Fibroblast of skin of abdomen (primary cell): ENCODE results near the gene SP140L.
"Not testable (repeated sequence)": the region's sequence is repeated elsewhere in the genome, so short reads cannot be mapped to it uniquely, and the experiment has no call there.

Experiments used
- DNase-seq: peaks from one replicate; pipeline ENCODE4 v3.0.0-alpha.2; 2013

SP140L gene

GRCh38 chr2:230422149-230422548, 95.2 kb downstream of the SP140L start:
- DNase-seq: no peak

GRCh38 chr2:230423851-230424458, 97.0 kb downstream of the SP140L start:
- no peak for DNase-seq

GRCh38 chr2:230425377-230425776, 98.4 kb downstream of the SP140L start:
- no peak for DNase-seq

- no peak for DNase-seq
These were observed 102.5 kb downstream of the SP140L start for GRCh38 chr2:230429513-230429912.

- no peak for DNase-seq
These were observed 104.2 kb downstream of the SP140L start for GRCh38 chr2:230430957-230431910.

GRCh38 chr2:230434677-230435324, 107.8 kb downstream of the SP140L start:
- DNase-seq: no peak

- no peak for DNase-seq
These were observed 108.4 kb downstream of the SP140L start for GRCh38 chr2:230435431-230435830.

GRCh38 chr2:230439121-230439520, 112.1 kb downstream of the SP140L start:
- DNase-seq: not testable (repeated sequence)

GRCh38 chr2:230439590-230439989, 112.6 kb downstream of the SP140L start:
- no peak for DNase-seq

- DNase-seq: peak; percentile 42
These were observed 114.4 kb downstream of the SP140L start for GRCh38 chr2:230441227-230441897.

GRCh38 chr2:230443541-230443940, 116.5 kb downstream of the SP140L start:
- DNase-seq: peak; percentile 62

- no peak for DNase-seq
These were observed 117.8 kb downstream of the SP140L start for GRCh38 chr2:230444832-230445231.

GRCh38 chr2:230447036-230447435, 120.0 kb downstream of the SP140L start:
- DNase-seq: no peak

- no peak for DNase-seq
These were observed 120.8 kb downstream of the SP140L start for GRCh38 chr2:230447455-230448451.

GRCh38 chr2:230449901-230450467, 123.0 kb downstream of the SP140L start:
- no peak for DNase-seq

GRCh38 chr2:230453006-230453405, 126.0 kb downstream of the SP140L start:
- no peak for DNase-seq
